Stimulated activated CD4-positive, alpha-beta T cell treated with anti-CD3 and anti-CD28 coated beads, Interleukin-12 subunit alpha, Interleukin-12 subunit beta, amount 100 ng/mL, for 4 hours (primary cell): ENCODE results near the gene GSTA1.
"Not testable (repeated sequence)": the region's sequence is repeated elsewhere in the genome, so short reads cannot be mapped to it uniquely, and the experiment has no call there.

Source experiments
- DNase-seq: peaks from one replicate; pipeline ENCODE4 v3.0.0-alpha.2; 2020

The GSTA1 gene

DNA sequence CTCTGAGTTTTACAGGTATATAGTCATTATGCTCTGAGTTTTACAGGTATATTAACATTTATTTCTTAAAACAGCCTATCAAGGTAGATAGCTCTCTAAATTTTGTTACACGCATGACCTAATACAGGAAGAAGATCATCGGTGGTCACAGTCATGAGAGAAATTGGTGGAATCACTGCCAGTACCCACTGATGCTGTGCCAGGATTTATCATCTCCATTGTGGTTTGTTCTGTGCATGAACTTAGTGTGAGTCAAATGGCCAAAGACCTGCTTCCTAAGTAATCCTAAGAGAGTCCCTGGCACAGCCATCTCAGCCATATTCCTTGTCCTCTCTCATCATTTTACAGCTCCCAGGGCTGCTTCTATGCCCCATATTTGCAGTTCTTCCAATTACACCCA is 50.5 kb downstream of the GSTA1 start:
- not testable (repeated sequence) for DNase-seq

DNA sequence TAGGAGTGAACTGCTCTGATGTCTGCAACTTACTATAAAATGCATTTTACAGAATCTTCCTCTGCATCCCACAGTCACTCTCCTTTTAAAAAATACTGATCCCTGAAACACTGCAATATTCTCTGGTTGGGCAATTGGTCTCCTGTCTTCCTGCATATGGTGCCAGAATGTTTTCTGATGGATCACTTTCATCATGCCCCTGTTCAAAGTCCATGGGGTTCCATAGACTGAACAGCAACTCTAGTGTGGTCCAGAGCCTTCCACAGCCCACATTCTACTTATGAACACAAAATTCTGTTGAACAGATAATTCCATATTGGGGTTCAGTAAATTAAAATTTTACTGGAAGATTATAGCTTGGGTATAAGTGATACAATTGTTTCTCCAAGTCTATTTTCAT is 51.3 kb downstream of the GSTA1 start:
- no peak for DNase-seq

DNA sequence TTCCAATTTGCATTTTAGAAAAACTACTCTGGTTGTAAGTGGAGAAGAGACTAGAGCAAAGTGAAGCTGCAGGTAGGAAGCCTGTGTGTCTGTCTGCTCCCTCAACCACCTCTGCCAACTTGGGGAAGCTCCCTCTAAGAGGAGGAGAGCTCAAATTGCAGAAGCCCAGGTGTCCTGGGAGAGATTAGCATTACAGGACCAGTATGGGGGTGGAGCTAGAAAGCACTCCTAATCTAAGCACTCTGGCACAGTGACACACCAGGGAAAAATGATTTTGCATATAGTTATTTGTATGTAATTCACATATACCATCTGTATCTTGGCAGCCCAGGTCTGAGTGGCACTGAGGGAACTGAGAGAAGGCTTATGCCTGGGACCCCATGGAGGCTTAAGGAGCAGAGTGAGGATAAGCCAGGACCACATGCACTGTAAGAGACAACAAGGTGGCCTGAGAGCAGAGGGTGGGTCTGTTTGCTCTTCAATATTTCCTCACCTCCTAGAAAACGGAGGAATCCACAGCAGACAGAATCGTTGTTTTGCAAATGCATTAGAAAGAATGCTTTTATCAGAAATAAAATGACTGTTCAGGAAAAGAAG is 54.0 kb downstream of the GSTA1 start:
- no peak for DNase-seq

DNA sequence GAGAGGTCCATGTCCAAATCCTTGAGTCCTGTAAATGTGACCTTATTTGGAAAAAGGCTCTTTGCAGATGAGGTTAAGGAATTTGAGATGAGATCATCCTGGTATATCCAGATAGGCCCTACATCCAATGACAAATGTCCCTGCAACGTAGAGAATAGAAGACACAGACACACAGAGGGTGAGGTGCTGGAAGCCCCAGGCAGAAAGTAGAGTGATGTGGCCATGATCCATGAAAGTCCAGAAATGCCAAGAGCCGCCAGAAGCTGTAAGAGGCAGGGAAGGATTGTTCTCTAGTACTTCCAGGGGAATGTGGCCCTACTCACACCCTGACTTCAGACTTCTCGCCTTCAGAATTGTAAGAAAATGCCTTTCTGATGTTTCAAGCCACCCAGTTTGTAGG is 56.3 kb downstream of the GSTA1 start:
- DNase-seq, result not testable (repeated sequence)

DNA sequence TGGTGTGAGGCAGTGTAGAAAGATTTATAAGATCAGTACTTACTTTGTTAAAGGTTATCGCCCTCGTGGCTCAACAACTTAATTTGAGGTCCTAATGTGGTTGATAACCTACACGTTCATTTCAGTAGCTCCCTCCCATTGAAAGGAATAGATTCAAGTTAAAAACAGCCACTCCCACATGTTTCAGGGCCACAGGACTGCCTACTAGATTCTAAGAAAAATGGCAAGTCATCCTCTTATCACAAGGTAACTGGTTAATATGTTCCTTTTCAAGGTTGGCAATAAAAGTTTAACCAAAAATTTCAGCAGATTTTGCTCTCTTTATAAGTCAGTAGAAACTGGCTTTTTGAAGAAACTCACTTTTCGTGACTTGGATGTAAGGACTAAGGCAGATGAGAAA is 57.4 kb downstream of the GSTA1 start:
- no peak for DNase-seq

DNA sequence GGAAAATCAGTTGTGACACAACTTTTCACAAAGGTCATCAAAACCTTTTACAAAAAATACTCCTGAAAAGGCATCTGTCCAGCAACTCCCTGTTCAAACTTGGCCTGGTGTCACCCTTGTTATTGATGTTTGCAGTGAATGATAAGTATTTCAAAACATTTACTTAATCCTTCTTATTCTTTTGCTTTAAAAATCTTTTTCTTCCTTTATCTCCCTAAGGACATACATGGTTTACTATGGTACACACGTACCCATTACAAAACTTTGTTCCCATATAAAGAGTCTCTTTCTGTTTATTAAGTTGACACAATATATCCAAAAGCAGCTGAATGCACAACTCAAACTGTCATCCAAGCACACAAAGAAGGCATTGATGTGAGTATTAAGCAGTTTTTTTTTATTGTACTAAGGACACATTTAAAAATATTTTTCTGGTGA is 57.8 kb downstream of the GSTA1 start:
- no peak for DNase-seq

DNA sequence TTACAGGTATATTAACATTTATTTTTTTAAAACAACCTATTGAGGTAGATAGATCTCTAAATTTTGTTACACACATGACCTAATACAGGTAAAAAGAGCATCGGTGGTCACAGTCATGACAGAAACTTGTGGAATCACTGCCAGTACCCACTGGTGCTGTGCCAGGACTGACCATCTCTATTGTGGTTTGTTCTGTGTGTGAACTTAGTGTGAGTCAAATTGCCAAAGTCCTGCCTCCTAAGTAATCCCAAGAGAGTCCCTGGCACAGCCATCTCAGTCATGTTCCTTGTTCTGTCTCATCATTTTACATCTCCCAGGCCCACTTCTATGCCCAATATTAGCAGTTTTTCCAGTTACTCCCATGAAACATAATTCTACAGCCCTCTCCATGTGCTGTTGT is 61.7 kb downstream of the GSTA1 start:
- no peak for DNase-seq
